Activated naive CD4-positive, alpha-beta T cell (primary cell): ENCODE data around the gene CANT1.

ENCODE experiments used
- DNase-seq, 4 experiments: peaks; one replicate each; lab custom pipeline; 2025; lab: John Stamatoyannopoulos, UW

CANT1 gene

DNA sequence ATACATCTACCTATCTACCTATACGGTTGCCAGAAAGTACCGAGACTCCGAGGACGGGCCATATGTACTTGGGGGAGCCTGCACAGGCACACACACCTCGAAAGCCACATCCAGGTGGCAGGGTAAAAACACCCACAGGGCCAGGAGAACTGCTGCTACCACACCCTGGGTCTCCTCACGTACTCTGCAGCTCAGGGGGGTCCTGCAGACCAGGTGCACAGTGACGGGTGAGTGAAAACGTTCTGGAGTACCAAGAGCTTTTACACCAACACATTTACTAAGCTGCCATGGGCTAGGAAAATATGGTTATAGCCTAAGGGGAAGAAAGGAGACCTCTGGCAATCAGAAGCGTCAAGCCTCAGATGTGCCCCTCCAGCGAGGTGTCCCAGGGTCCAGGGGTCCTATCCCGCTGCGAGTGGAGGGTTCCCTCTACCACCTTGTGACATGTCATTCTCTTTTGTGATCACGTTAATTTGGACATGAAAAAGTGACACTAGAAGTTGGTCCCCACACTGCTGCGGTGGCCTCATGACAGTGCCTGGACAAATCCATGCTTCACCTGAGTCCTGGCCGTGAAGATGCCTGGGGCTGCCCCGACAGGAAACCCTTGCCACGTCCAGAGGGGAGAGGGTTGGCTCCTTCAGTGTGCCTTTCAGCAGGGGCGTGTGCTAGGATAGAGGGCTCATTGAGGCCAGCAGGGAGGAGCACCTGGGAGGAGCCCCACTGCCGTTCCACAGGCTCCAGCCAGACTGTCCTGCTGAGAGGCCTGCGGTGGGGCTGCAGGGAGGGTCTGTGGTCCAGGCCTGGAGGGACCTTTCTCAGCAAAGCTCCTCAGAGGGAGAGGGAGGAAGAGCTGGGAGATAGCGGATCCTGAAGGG is 1.8 kb downstream of the CANT1 start:
- no peak for DNase-seq

DNA sequence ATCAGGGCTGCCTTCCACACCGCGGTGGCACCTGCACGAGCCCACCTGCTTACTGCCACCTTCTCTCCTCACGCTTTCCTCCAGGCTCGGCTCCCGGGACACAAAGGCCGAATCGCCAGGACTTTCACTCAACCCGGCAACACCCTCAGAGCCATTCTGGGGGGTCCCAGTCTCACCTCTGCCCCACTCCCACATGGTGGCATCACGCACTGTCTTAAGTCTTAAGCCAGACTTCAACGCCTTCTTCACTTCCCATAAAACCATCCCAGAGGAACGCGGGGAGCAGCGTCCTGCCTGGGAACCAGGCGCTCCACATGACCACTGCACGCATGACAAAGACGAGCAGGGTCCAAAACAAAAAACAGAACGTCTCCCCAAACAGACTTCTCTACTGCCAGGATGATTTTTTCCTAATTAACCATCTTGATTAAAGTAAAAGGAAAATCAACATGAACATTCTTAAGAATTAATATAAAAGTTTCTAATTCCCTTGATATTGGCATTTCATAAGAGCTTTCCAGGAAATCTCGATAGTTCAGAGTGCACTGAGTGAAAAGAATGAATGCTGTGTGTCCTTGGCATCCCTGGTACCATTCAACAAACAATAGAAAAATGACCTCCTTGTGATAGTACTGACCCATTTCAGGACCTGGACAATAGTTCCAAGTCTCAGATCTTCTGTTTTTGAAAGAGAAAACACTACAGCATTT is 2.6 kb downstream of the CANT1 start:
- DNase-seq: no peak

DNA sequence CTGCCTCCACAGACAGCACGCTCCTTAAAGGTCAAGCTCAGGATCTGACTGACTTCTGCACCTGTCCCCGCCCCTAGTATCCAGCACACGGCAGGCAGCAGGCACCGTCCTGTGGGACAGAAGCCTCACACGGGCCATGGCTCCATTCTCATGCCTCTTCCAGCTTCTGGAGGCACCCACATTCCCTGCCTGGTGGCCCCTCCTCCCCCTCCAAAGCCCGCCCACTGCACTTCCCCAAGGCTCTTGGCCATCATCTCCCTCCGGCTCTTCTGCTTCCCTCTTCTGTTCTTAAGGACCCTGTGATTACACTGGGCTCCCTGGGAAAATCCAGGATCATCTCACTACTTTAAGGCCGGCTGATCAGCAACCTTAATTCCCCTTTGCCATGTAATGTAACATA is 3.5 kb downstream of the CANT1 start:
- DNase-seq: no peak

DNA sequence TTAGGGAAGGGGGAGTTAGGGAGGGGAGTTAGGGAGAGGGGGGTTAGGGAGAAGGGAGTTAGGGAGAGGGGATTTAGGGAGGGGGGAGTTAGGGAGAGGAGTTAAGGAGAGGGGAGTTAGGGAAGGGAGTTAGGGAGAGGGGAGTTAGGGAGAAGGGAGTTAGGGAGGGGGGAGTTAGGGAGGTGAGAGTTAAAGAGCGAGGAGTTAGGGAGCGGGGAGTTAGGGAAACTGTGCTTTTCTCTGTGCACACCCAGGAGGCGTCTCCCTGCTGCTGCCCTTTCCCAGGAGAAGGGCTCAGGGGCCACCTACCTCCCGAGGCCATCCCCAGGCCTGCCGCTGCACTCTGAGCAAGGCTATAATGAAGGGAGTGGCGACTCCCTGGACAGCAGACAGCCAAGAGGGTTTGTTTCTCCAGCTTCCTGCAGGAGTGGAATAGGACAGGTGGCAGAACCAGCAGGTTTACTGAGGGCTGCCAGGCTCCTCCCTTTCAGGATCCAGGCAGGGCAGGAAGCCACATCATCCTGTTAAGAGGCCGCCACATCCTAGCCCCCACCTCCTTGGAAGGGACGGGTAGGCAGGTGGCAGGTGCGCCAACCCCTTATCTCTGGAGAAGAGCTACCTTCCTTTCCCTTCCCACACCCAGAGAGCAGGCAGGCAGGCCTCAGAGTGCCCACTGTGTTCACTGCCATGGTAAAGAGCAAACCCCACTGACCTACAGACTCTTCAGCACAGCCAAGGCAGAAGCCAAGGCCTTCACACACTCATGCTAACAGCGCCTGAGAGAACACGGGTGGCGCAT is 4.3 kb downstream of the CANT1 start:
- no peak for DNase-seq

- DNase-seq: no peak
These were observed 5.7 kb downstream of the CANT1 start for GRCh38 chr17:79003661-79004411.

DNA sequence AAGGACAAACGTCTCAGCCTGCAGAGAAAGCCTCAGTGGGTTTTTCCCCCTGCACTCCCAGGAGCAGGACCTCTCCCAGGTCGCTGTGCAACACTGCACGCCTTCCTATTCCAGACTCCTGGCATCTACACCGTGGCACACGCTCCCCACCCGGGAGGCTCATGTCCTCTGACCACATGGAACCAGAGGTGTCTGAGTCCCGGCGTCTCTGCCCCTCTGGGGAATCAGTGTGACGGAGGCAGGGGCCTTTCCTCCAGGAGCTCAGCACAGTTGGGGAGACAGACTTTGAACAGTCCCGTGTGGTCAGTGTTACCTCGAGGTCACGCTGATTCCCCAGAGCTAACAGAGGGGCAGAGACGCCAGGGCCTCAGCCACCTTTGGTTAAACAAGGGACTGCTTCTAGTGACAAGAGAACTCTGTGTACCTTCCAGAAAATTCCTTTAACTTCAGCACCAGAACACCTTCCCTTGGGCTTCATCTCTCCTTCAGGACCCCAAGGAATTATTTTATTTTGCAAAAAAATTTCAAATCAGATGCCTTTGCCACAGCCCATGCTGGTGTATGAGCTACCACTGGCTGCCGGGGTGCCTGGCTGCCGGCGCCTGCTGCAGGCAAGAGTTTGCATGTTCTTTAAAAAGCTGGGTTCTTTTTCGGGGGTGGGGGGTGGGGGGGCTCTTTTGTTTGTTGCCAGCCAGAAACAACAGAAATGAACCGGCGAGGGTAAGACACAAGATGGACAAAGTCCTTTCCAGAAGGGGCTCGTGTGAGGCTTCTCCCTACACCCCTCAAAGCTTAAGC is 6.6 kb downstream of the CANT1 start:
- DNase-seq: no peak

DNA sequence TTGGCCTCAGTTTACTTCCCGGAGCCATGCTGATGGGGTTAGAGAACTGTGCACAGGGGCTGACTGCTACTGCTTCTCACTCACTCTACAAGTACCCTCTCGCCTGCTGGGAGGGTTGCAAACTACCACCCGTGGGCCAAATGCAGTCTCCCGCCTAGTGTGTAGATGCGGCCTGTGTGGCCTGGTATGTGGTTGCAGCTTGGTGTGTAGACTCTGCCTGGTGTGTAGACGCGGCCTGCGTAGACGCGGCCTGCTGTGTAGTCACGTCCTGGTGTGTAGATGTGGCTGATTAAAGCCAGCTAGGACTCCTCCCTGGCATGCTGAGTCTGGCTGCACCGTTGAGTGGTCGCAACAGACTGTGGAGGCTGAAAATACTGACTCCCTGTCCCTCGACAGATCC is 7.3 kb downstream of the CANT1 start:
- no peak for DNase-seq

DNA sequence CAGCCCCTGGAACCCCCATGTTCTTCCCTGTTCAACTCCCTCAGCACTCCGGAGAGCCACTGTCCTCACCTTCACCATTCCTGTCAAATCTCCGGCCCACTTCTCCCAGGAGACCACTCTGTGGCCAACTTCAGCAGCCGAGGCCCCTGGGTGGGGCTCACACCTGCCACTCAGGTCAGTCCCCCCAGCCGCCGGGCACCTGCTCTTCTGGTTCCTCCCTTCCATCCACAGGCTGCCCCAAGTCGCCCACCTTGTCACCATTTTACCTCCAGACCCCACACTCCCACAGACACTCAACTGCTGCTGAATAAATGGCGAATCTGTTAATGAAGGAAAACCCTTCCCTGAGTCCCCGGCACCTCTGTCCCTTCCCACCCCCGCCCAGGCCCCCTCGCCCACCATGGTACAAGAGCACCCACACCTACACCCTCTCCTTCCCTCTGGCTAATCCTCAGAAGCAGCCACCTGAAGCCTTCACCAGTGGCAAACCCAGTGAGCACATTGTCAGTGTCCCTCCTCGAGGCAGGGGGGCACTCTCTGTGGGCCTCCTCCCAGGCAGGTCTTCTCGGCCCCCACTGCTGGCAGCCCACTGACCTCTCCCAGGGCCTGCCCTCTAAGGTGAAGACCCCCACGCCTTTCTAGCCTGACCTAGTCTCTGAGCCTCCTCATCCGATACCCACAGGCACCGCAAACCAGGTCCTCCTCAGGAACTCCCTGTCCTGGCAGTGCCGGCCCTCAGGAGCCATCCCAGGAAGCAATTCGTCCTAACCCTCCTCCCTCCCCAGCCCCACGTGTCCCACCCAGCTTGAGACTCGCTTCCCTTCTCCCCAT is 8.2 kb downstream of the CANT1 start:
- no peak for DNase-seq

DNA sequence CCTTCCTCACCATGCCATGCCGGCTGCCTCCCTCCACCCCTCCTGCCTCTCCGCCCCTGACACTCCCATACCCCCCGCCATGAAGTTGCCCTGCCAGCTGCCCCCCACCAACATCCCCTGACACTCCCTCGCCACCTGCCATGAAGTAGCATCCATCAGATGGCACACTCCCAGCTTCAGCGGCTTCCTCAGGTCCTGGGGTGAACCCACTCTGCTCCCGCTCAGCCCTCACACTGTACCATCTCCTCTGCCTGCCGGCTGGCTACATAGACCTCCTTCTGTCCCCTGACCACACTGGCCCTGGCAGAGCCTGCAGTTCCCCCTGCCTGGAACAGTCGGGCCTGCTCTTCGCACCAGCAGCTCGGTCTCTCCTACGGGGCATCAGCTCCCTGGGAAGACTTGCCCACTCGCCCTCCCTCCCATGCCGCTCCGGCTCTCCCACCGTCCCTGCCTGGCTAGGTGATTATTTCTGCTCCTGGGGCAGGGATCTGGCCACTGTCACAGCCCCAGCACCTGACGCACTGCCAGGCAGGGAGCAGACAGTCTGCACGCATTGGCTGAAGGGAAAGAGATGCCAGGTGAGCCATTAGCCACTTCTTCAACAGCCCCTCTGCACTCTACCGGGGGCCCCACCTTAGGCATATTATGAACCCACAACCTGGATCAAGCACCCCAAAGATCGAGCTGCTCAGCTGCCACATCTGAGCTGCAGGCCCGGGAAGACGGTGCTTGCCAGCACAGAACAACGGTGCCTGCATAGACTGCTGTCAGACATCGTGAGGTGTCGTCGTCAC is 9.0 kb downstream of the CANT1 start:
- DNase-seq: no peak

DNA sequence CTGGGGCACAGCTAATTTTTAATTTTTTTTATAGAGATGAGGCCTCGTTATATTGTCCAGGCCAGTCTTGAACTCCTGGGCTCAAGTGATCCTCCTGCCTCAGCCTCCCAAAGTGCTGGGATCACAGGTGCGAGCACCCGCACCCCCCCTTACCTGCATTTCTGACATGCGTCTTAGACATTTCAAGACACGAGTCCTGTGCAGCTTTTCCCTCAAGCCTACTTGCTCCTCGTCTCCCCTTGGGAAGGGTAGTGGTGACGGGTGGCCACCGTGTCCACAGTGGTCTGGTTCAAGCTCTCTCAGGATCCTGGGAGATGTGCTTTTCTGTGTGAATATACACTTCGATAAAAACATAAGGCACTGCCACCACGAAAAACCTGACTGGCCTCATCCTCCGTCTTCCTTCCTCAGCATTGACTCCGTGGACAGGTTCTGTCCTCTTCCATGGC is 9.6 kb downstream of the CANT1 start:
- no peak for DNase-seq

GRCh38 chr17:78999056-78999768 is 10.4 kb downstream of the CANT1 start:
- no peak for DNase-seq

GRCh38 chr17:78998311-78999055 is 11.1 kb downstream of the CANT1 start:
- DNase-seq: no peak

GRCh38 chr17:78997881-78998280 is 11.7 kb downstream of the CANT1 start:
- DNase-seq: no peak

DNA sequence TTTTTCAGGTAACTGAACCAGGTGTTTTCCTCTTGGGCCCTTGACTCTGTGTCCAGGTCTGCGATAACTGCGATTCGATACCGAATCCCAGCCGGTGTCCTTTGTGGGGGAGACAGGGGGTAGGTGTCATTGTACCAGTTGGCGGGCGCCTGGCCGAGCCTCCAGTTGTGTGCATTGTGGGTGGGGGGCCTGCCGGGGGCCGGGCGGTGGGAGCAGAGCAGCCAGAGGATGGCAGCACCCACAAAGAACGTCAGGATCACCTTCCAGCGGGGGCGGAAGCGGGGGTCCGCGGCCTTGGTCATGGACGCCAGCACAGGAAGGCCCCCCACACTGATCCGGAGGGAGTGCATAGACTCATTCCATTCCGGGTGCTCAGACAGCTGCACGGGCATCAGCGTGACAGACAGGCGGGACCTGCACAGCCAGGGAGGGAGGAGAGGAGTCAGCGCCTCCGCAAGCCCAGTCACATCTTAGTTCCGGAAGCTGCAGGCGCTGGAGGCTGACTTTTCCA is 12.3 kb downstream of the CANT1 start:
- no peak for DNase-seq

GRCh38 chr17:78996781-78997201 is 12.8 kb downstream of the CANT1 start:
- no peak for DNase-seq

GRCh38 chr17:78995761-78996451 is 13.7 kb downstream of the CANT1 start:
- DNase-seq: no peak
